Measurements from ENCODE around the gene TENM3.

The TENM3 gene

GRCh38 chr4:182776376-182777105 is 533.3 kb downstream of the TENM3 start:
- no peaks in the 10 kb centered on the region for H3K79me2 ChIP-seq (ENCODE audit: insufficient read depth, low read length)
- H3K4me3 ChIP-seq (ENCODE audit: insufficient read depth, low read length, poor library complexity, severe bottlenecking), result no peak overlapping the region
- H3K9ac ChIP-seq (ENCODE audit: low read length), result no peak overlapping the region
- no peaks in the 10 kb centered on the region for H3F3A ChIP-seq (ENCODE audit: insufficient read depth)
- no peaks in the 10 kb centered on the region for H3K27me3 ChIP-seq (ENCODE audit: low read length)
- H3K36me3 ChIP-seq (ENCODE audit: low read length), result no peaks in the 10 kb centered on the region
- no peak for TF ChIP-seq EZH2phosphoT487 (conservative IDR thresholded peaks at IDR 0.05; ENCODE audit: low read length)
- no peak for TF ChIP-seq CTCF (IDR thresholded peaks at IDR 0.05; ENCODE audit: insufficient read depth, low read length, poor library complexity, severe bottlenecking)
- H3K4me2 ChIP-seq (ENCODE audit: low read depth, low read length, poor library complexity, severe bottlenecking), result no peak overlapping the region
- no peak overlapping the region for H2AFZ ChIP-seq (ENCODE audit: low read depth, low read length, severe bottlenecking)
- H3K27ac ChIP-seq (ENCODE audit: low read depth, low read length), result no peak overlapping the region
- no peaks in the 10 kb centered on the region for H3K9me2 ChIP-seq (replicated peaks; ENCODE audit: insufficient read depth, low read length)
- H3K9me3 ChIP-seq (ENCODE audit: insufficient read depth, low read length), result no peaks in the 10 kb centered on the region
- H4K20me1 ChIP-seq (ENCODE audit: low read depth, low read length), result no peaks in the 10 kb centered on the region

GRCh38 chr4:182778222-182778982 is 535.2 kb downstream of the TENM3 start:
- H3F3A ChIP-seq (ENCODE audit: insufficient read depth), result no peaks in the 10 kb centered on the region
- H3K4me2 ChIP-seq (ENCODE audit: low read depth, low read length, poor library complexity, severe bottlenecking), result no peak overlapping the region
- no peaks in the 10 kb centered on the region for H3K27me3 ChIP-seq (ENCODE audit: low read length)
- no peaks in the 10 kb centered on the region for H3K9me3 ChIP-seq (ENCODE audit: insufficient read depth, low read length)
- H3K36me3 ChIP-seq (ENCODE audit: low read length), result no peaks in the 10 kb centered on the region
- no peak overlapping the region for H3K27ac ChIP-seq (ENCODE audit: low read depth, low read length)
- TF ChIP-seq EZH2phosphoT487 (conservative IDR thresholded peaks at IDR 0.05; ENCODE audit: low read length) (no peak), CTCF (IDR thresholded peaks at IDR 0.05; ENCODE audit: insufficient read depth, low read length, poor library complexity, severe bottlenecking) (no peak)
- H2AFZ ChIP-seq (ENCODE audit: low read depth, low read length, severe bottlenecking), result no peak overlapping the region
- no peaks in the 10 kb centered on the region for H3K79me2 ChIP-seq (ENCODE audit: insufficient read depth, low read length)
- no peaks in the 10 kb centered on the region for H4K20me1 ChIP-seq (ENCODE audit: low read depth, low read length)
- no peak overlapping the region for H3K9ac ChIP-seq (ENCODE audit: low read length)
- H3K4me3 ChIP-seq (ENCODE audit: insufficient read depth, low read length, poor library complexity, severe bottlenecking), result no peak overlapping the region
- no peaks in the 10 kb centered on the region for H3K9me2 ChIP-seq (replicated peaks; ENCODE audit: insufficient read depth, low read length)

DNA sequence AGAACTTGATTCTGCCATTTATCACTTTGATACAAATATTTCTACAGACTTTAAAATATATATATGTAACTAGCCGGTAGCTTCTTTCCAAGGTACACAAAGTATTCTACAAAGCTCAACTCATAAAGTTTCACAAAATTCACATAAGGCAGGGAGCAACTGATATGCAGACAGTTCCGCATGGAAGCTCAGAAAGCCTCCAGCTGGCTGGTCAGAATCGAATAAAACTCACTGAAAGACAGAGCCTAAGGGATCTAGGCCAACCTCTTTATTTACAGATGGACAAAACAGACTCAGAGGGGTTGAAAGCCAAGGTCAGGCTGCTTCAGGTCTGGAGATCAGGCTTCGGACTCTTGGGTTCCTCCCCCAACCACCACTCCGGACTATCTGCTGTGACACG is 543.8 kb downstream of the TENM3 start:
- Histone ChIP-seq H3F3A (ENCODE audit: insufficient read depth) (no peaks in the 10 kb centered on the region), H3K9me3 (ENCODE audit: insufficient read depth, low read length) (no peaks in the 10 kb centered on the region), H2AFZ (ENCODE audit: low read depth, low read length, severe bottlenecking) (no peak overlapping the region), H3K27ac (ENCODE audit: low read depth, low read length) (no peak overlapping the region), H3K36me3 (ENCODE audit: low read length) (no peaks in the 10 kb centered on the region), H3K4me2 (ENCODE audit: low read depth, low read length, poor library complexity, severe bottlenecking) (no peak overlapping the region), H3K4me3 (ENCODE audit: insufficient read depth, low read length, poor library complexity, severe bottlenecking) (no peak overlapping the region), H4K20me1 (ENCODE audit: low read depth, low read length) (no peaks in the 10 kb centered on the region), H3K79me2 (ENCODE audit: insufficient read depth, low read length) (no peaks in the 10 kb centered on the region), H3K9ac (ENCODE audit: low read length) (no peak overlapping the region), H3K27me3 (ENCODE audit: low read length) (no peaks in the 10 kb centered on the region), H3K9me2 (replicated peaks; ENCODE audit: insufficient read depth, low read length) (no peaks in the 10 kb centered on the region)
- no peak for TF ChIP-seq EZH2phosphoT487 (conservative IDR thresholded peaks at IDR 0.05; ENCODE audit: low read length)
- no peak for TF ChIP-seq CTCF (IDR thresholded peaks at IDR 0.05; ENCODE audit: insufficient read depth, low read length, poor library complexity, severe bottlenecking)
